Right cardiac atrium (tissue), 5 donors: ENCODE measurements around the gene XAGE1B. TPM values are rescaled to one million over a fixed set of nuclear protein-coding genes. Genes with fewer than 3 reads are reported as not detected.
"Not testable (repeated sequence)": the region's sequence is repeated elsewhere in the genome, so short reads cannot be mapped to it uniquely, and the experiment has no call there.

Source experiments
- ATAC-seq, 2 donors: fragments of 200-7000 bp; cut with Tn5 transposase; one replicate each; pipeline versions ENCODE4 v1.8.0 to v1.9.1; 2020; ENCODE audit warnings: moderate library complexity in 2 of 2, mild to moderate bottlenecking in 1 of 2
- DNase-seq, 3 donors: peaks; one replicate each; pipeline ENCODE4 v3.0.0-alpha.2; 2020
- H3K27ac ChIP-seq: one replicate; pipeline ENCODE4 v1.5.1; 2013; ENCODE audit warnings: mild to moderate bottlenecking, low read length, control low read depth, moderate library complexity
- H3K27me3 ChIP-seq: one replicate; pipeline ENCODE4 v1.6.1; 2013; ENCODE audit not compliant: control insufficient read depth, insufficient read depth
- H3K4me1 ChIP-seq: one replicate; pipeline ENCODE4 v1.6.1; 2013; ENCODE audit warnings: low read length; ENCODE audit not compliant: control insufficient read depth, insufficient read depth
- H3K4me3 ChIP-seq: one replicate; pipeline ENCODE4 v1.5.1; 2013; ENCODE audit warnings: low read length, control low read depth
- H3K9me3 ChIP-seq: one replicate; pipeline ENCODE4 v1.6.1; 2013; ENCODE audit warnings: low read length; ENCODE audit not compliant: control insufficient read depth
- WGBS: extraction: QIAGEN DNeasy Blood & Tissue Kit; methylation state at CpG from one replicate; pipeline ENCODE4 v1.1.7; 2013; 5-methylcytosine and 5-hydroxymethylcytosine counted together
- intact Hi-C, 4 donors: fragments of 100-400 bp; cut with DNase I; formaldehyde crosslinking; loops; one replicate each; pipeline versions ENCODE4 v1.11.0 to v1.14.0; 2022 to 2023
- long read RNA-seq, 4 donors: library from polyadenylated mRNA; unstranded; transcript quantifications; one replicate each; pipeline ENCODE4 v2.0.0, GENCODE V29; 2020 to 2021
- polyA plus RNA-seq: library from polyadenylated mRNA; stranded (reverse); fragments of 200-250 nt; gene quantifications from one replicate; pipeline ENCODE4 v1.2.3, GENCODE V29; 2013
- total RNA-seq, 4 donors: library from RNA; stranded (reverse); fragmentation: NEBNext Ultra II Directional; extraction: Animal tissue kit (Norgen Biotek cat#: 25700); gene quantifications; one replicate each; pipeline ENCODE4 v1.2.1, GENCODE V29; 2021
- donor health status: healthy with polysubstance abuse.
- donor health status: DM: no; HTN: yes; CAD: no.
- donor health status: DM: no; HTN: no; CAD: no.
- donor health status: DM: no; HTN: yes; CAD: no; lungs with severe emphysema.
- donor health status: DM: yes; HTN: yes; CAD: no.

Gene XAGE1B
- total RNA-seq (not detected), polyA plus RNA-seq (not detected)
- long read RNA-seq, donor 1: 0 reads
- long read RNA-seq, donor 2: 0 reads
- long read RNA-seq, donor 3: 0 reads
- long read RNA-seq, donor 4: 0 reads

GRCh38 chrX:52516987-52517325, at the start of gene XAGE1B:
Gene XAGE1B (minus strand): TSS chrX:52517063. CDS start chrX:52515527, 1,536 bp downstream.
- H3K27me3 ChIP-seq, ATAC-seq, DNase-seq, H3K9me3 ChIP-seq, intact Hi-C loops, H3K4me1 ChIP-seq, H3K4me3 ChIP-seq, H3K27ac ChIP-seq: not testable (repeated sequence)
- no CpG with 5 or more reads among the region's 18 CpGs for WGBS

- no peak overlapping the region for H3K4me3 ChIP-seq
- 93% methylated on average over 10 of the region's 10 CpGs for WGBS
Observed at GRCh38 chrX:52563105-52563504, 46.2 kb upstream of the XAGE1B start.

GRCh38 chrX:52558140-52558539, 41.3 kb upstream of the XAGE1B start:
- H3K9me3 ChIP-seq: no peaks in the 10 kb centered on the region
- H3K27ac ChIP-seq: no peak overlapping the region
- intact Hi-C loops: no loop called here
- ATAC-seq (no peak), DNase-seq (no peak)
- H3K4me1 ChIP-seq: no peaks in the 10 kb centered on the region
- H3K4me3 ChIP-seq: no peak overlapping the region
- 87% methylated on average over 3 of the region's 3 CpGs for WGBS
- no peaks in the 10 kb centered on the region for H3K27me3 ChIP-seq

More at GRCh38 chrX:52563105-52563504, 46.2 kb upstream of the XAGE1B start:
- H3K27ac ChIP-seq: no peak overlapping the region
- intact Hi-C loops: no loop called here
- ATAC-seq (no peak), DNase-seq (no peak)
- H3K27me3 ChIP-seq: no peaks in the 10 kb centered on the region
- no peaks in the 10 kb centered on the region for H3K9me3 ChIP-seq
- H3K4me1 ChIP-seq: no peaks in the 10 kb centered on the region

DNA sequence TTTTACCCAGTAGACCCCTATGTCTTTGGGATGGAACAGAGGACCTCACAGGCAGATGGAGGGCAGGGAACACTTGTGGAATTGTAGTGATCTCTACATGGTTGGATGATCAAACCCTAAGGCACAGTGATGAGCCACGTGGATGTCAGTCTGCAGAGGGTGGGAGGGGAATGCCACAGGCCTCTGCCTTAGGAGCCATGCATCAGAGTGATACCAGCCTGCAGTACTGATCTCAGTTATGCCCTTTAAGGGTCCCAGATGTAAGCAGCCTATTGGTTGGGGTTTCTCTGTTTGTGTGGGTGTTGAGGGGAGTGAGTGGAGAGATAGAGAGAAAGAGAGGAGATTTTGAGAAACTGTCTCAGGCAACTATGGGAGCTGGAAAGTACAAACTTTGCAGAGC, 39.9 kb upstream of the XAGE1B start:
- no peak for ATAC-seq
- DNase-seq: no peak
- intact Hi-C loops: no loop called here
- H3K9me3 ChIP-seq: no peaks in the 10 kb centered on the region
- no peak overlapping the region for H3K4me3 ChIP-seq
- no peak overlapping the region for H3K27ac ChIP-seq
- H3K27me3 ChIP-seq: no peaks in the 10 kb centered on the region
- no peaks in the 10 kb centered on the region for H3K4me1 ChIP-seq
- 39% methylated on average over 1 of the region's 1 CpG for WGBS

- no peak for DNase-seq
- intact Hi-C loops: no loop called here
- ATAC-seq: no peak
- Histone ChIP-seq H3K27me3 (no peaks in the 10 kb centered on the region), H3K27ac (no peak overlapping the region), H3K9me3 (no peaks in the 10 kb centered on the region), H3K4me3 (no peak overlapping the region), H3K4me1 (no peaks in the 10 kb centered on the region)
Observed at GRCh38 chrX:52553995-52554642, 37.3 kb upstream of the XAGE1B start.

GRCh38 chrX:52548769-52549168, 31.9 kb upstream of the XAGE1B start:
- H3K4me1 ChIP-seq, H3K9me3 ChIP-seq, H3K27ac ChIP-seq, intact Hi-C loops, DNase-seq, ATAC-seq, H3K27me3 ChIP-seq, H3K4me3 ChIP-seq: not testable (repeated sequence)
- 72% methylated on average over 3 of the region's 3 CpGs for WGBS

GRCh38 chrX:52544147-52544840, 27.4 kb upstream of the XAGE1B start:
- no peak for DNase-seq
- no peaks in the 10 kb centered on the region for H3K4me1 ChIP-seq
- WGBS: 90% methylated on average over 21 of the region's 21 CpGs

GRCh38 chrX:52542311-52542710, 25.4 kb upstream of the XAGE1B start:
- DNase-seq (no peak), ATAC-seq (no peak)
- H3K27me3 ChIP-seq: no peaks in the 10 kb centered on the region
- no peaks in the 10 kb centered on the region for H3K4me1 ChIP-seq
- 66% methylated on average over 6 of the region's 6 CpGs for WGBS
- intact Hi-C loops: no loop called here
- H3K27ac ChIP-seq: no peak overlapping the region
- no peaks in the 10 kb centered on the region for H3K9me3 ChIP-seq
- no peak overlapping the region for H3K4me3 ChIP-seq

More at GRCh38 chrX:52544147-52544840, 27.4 kb upstream of the XAGE1B start:
- ATAC-seq: no peak
- intact Hi-C loops: no loop called here
- no peaks in the 10 kb centered on the region for H3K9me3 ChIP-seq
- H3K4me3 ChIP-seq: no peak overlapping the region
- H3K27ac ChIP-seq: no peak overlapping the region
- no peaks in the 10 kb centered on the region for H3K27me3 ChIP-seq

DNA sequence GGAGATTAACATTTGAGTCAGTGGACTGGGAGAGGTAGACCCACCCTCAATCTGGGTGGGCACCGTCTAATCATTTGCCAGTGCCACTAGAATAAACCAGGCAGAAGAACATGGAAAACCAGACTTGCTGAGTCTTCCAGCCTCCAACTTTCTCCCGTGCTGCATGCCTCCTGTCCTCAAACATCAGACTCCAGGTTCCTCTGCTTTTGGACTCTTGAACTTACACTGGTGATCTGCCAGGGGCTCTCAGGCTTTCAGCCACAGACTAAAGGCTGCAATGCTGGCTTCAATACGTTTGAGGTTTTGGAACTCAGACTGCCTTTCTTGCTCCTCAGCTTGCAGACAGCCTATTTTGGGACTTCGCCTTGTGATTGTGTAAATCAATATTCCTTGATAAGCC, 24.2 kb upstream of the XAGE1B start:
- 63% methylated on average over 4 of the region's 4 CpGs for WGBS
- H3K27ac ChIP-seq, DNase-seq, H3K4me3 ChIP-seq, intact Hi-C loops, H3K9me3 ChIP-seq, ATAC-seq, H3K4me1 ChIP-seq, H3K27me3 ChIP-seq: not testable (repeated sequence)

GRCh38 chrX:52516110-52516986, 515 bp downstream of the XAGE1B start:
- H3K4me1 ChIP-seq, ATAC-seq, H3K27me3 ChIP-seq, H3K4me3 ChIP-seq, H3K9me3 ChIP-seq, H3K27ac ChIP-seq, DNase-seq, intact Hi-C loops: not testable (repeated sequence)
- no CpG with 5 or more reads among the region's 27 CpGs for WGBS

DNA sequence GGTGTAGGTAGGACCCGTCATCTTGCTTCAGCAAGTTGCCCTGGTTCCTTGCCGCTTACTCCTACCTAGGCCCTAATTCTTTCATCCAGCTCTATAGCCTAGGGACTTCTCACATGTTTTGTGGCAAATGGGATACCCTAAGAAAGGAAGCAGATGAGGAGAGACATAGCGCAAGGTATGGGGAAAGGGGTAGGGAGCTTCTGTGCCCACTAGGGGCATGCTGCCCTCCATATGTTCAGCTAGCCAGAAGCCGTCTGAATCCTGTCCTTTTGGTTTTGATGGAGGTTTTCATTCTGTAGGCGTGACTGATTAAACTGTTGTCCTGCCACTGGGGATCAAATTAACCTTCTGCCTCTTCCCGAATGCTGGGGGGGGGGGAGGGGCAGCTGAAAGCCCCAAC, 5.7 kb downstream of the XAGE1B start:
- intact Hi-C loops, H3K4me1 ChIP-seq, H3K4me3 ChIP-seq, H3K27ac ChIP-seq, DNase-seq, H3K9me3 ChIP-seq, ATAC-seq, H3K27me3 ChIP-seq: not testable (repeated sequence)
- no CpG with 5 or more reads among the region's 6 CpGs for WGBS
